Heart left ventricle (tissue), 16 donors: ENCODE results near the gene C2CD2. TPM values are rescaled to one million over a fixed set of nuclear protein-coding genes. Genes with fewer than 3 reads are reported as not detected.
A peak's percentile ranks its signal among the peaks of the same experiment; 100 is the strongest.

Source experiments
- ATAC-seq, 4 donors: fragments of 200-7000 bp; cut with Tn5 transposase; one replicate each; pipeline ENCODE4 v1.9.1; 2020 to 2022; ENCODE audit warnings: moderate library complexity in 4 of 4, mild to moderate bottlenecking in 3 of 4, moderate number of reproducible peaks in 1 of 4
- DNase-seq, 5 donors: peaks; one replicate each; pipeline ENCODE4 v3.0.0-alpha.2; 2020
- H3K27ac ChIP-seq, 12 donors: fragments of 200-600 bp; sonication (generic) in 4 of 12; one replicate each; pipeline versions ENCODE4 v1.5.0 to v1.8.0; 2016 to 2022; ENCODE audit warnings: mild to moderate bottlenecking in 2 of 12
- H3K27me3 ChIP-seq, 9 donors: fragments of 200-600 bp; sonication (generic) in 2 of 9; one replicate each; pipeline versions ENCODE4 v1.5.1 to v1.8.0; 2016 to 2022; ENCODE audit warnings: mild to moderate bottlenecking in 3 of 9
- H3K36me3 ChIP-seq, 9 donors: fragments of 200-600 bp; sonication (generic) in 2 of 9; one replicate each; pipeline versions ENCODE4 v1.5.0 to v1.8.0; 2018 to 2022; ENCODE audit warnings: mild to moderate bottlenecking in 2 of 9
- H3K4me1 ChIP-seq, 12 donors: fragments of 200-600 bp; sonication (generic) in 4 of 12; one replicate each; pipeline versions ENCODE4 v1.5.0 to v1.8.0; 2016 to 2022; ENCODE audit warnings: mild to moderate bottlenecking in 3 of 12
- H3K4me3 ChIP-seq, 12 donors: fragments of 200-600 bp; sonication (generic) in 4 of 12; one replicate each; pipeline versions ENCODE4 v1.5.0 to v1.8.0; 2017 to 2022; ENCODE audit warnings: mild to moderate bottlenecking in 9 of 12, moderate library complexity in 4 of 12
- H3K9me3 ChIP-seq, 12 donors: fragments of 200-600 bp; sonication (generic) in 4 of 12; one replicate each; pipeline versions ENCODE4 v1.5.0 to v1.8.0; 2016 to 2022; ENCODE audit warnings: mild to moderate bottlenecking in 1 of 12
- POLR2A ChIP-seq, 2 donors: fragments of 450-650 bp; IDR thresholded peaks; one replicate each; pipeline ENCODE4 v1.6.1; 2017; ENCODE audit warnings: antibody characterized with exemption in 2 of 2, mild to moderate bottlenecking in 2 of 2, moderate library complexity in 2 of 2
- WGBS, 4 donors: extraction: QIAGEN DNeasy Blood & Tissue Kit in 2 of 4; methylation state at CpG; one replicate each; pipeline versions ENCODE4 v1.1.5 to v1.1.7; 2013 to 2018; 5-methylcytosine and 5-hydroxymethylcytosine counted together
- intact Hi-C, 10 donors: fragments of 100-400 bp; cut with DNase I; formaldehyde crosslinking; loops; one replicate each; pipeline versions ENCODE4 v1.11.1 to v1.14.2; 2022
- polyA plus RNA-seq, 2 donors: library from polyadenylated mRNA; stranded (reverse); fragments of 200-250 nt; gene quantifications; one replicate each; pipeline ENCODE4 v1.2.3, GENCODE V29; 2013
- total RNA-seq, 9 donors: library from RNA; depleted of rRNA in 2 of 9; stranded (reverse); fragments of >200 nt in 2 of 9; fragmentation: NEBNext Ultra II Directional in 3 of 9; extraction: Animal tissue kit (Norgen Biotek cat#: 25700) in 3 of 9; gene quantifications; one replicate each; pipeline versions ENCODE4 v1.1.0 to v1.2.4, GENCODE V29; 2016 to 2023
- TF ChIP-seq, protein P1 (sequence below), 12 donors: fragments of 200-600 bp; sonication (generic) in 4 of 12; IDR thresholded peaks; one replicate each; pipeline versions ENCODE4 v1.5.0 to v1.8.0; 2018 to 2022; ENCODE audit warnings: antibody characterized with exemption in 12 of 12, mild to moderate bottlenecking in 5 of 12
- donor health status: ischemic (EF 13 %, LVEDD 7.1; RV severe dilation, severe dysfunction).
- donor health status: healthy with polysubstance abuse.
- donor health status: DM: no; HTN: yes; CAD: no.
- donor health status: DM: no; HTN: no; CAD: no.
- donor health status: ischemic (EF 25% LVEDD 6.9; RV normal size, moderate dysfunction).
- donor health status: ischemic (EF 25% LVEDD 5.7; RV mildly dilated, moderate dysfunction).
- donor health status: healthy.
- donor health status: DM: yes; HTN: yes; CAD: no.
- donor health status: ischemic (EF 35%, LVEDD 5.7; RV mildly dilated, moderate dysfunction).
- donor health status: nonischemic (EF 11% LVEDD 7.7; RV severe dilation, severe dysfunction).
- donor health status: DM: yes; HTN: yes; CAD: no.
- donor health status: PGD.
- donor health status: ischemic (EF 29% LVEDD 5.4; RV normal size, mild dysfunction).
- donor health status: nonischemic (EF 23%, LVEDD 6.1; RV moderate dilation, normal function).

Gene C2CD2
- total and polyA plus RNA-seq, 11 donors, result 3.8 to 13.9 (median 6.0) TPM

DNA sequence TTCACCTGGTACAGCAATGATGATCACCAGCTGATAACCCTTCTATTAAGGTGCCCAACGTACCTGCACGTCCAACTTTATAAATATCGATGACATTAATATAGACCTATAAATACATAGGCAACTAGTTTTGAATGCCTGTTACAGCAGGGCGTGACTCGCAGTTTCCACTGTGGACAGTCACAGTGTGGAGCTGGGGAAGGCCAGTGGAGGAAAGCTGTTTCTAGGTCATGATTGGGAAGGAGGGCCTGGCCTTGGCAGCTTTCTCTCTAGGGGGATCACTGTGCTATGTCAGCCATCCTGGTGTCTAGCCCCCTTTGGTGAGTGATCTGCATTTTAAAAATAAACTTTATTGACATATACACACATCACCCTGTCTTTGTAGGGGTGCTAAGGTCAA, 70.2 kb downstream of the C2CD2 start:
- H3K4me3 ChIP-seq, result no peak overlapping the region
- no peak overlapping the region for H3K27ac ChIP-seq
- no peak for DNase-seq
- 91 to 99% (median 94%) methylated on average over 5 of the region's 5 CpGs for WGBS, 4 donors
- H3K27me3 ChIP-seq, result no peaks in the 10 kb centered on the region
- intact Hi-C loops, result loop anchor here in 1 of 10 donors (5.0 kb wide), 1 partner anchor 39 kb away; no protein-coding TSS in a partner anchor
- H3K9me3 ChIP-seq, result no peaks in the 10 kb centered on the region
- H3K4me1 ChIP-seq, result peaks cover 0 to 8% (median 5%) of the 10 kb centered on the region in 12 donors
- peaks cover 0 to 7% (median 0%) of the 10 kb centered on the region in 9 donors for H3K36me3 ChIP-seq
- ATAC-seq, result no peak
- no peak for TF ChIP-seq POLR2A (IDR thresholded peaks at IDR 0.05)
- TF ChIP-seq, protein P1, sequence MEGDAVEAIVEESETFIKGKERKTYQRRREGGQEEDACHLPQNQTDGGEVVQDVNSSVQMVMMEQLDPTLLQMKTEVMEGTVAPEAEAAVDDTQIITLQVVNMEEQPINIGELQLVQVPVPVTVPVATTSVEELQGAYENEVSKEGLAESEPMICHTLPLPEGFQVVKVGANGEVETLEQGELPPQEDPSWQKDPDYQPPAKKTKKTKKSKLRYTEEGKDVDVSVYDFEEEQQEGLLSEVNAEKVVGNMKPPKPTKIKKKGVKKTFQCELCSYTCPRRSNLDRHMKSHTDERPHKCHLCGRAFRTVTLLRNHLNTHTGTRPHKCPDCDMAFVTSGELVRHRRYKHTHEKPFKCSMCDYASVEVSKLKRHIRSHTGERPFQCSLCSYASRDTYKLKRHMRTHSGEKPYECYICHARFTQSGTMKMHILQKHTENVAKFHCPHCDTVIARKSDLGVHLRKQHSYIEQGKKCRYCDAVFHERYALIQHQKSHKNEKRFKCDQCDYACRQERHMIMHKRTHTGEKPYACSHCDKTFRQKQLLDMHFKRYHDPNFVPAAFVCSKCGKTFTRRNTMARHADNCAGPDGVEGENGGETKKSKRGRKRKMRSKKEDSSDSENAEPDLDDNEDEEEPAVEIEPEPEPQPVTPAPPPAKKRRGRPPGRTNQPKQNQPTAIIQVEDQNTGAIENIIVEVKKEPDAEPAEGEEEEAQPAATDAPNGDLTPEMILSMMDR (IDR thresholded peaks at IDR 0.05), result no peak

- H3K4me3 ChIP-seq, result no peak overlapping the region
- no peak overlapping the region for H3K27ac ChIP-seq
- DNase-seq (no peak), ATAC-seq (no peak)
- no peaks in the 10 kb centered on the region for H3K9me3 ChIP-seq
- TF ChIP-seq, protein P1 (IDR thresholded peaks at IDR 0.05), result no peak
- no peak for TF ChIP-seq POLR2A (IDR thresholded peaks at IDR 0.05)
- peaks cover 0 to 20% (median 12%) of the 10 kb centered on the region in 12 donors for H3K4me1 ChIP-seq
- no peaks in the 10 kb centered on the region for H3K27me3 ChIP-seq
- 92 to 96% (median 94%) methylated on average over 6 of the region's 6 CpGs for WGBS, 4 donors
- intact Hi-C loops, result loop anchor here in 1 of 10 donors (5.0 kb wide), 1 partner anchor 41 kb away; no protein-coding TSS in a partner anchor
- no peaks in the 10 kb centered on the region for H3K36me3 ChIP-seq
Measured at GRCh38 chr21:41881051-41881450, 72.8 kb downstream of the C2CD2 start.

DNA sequence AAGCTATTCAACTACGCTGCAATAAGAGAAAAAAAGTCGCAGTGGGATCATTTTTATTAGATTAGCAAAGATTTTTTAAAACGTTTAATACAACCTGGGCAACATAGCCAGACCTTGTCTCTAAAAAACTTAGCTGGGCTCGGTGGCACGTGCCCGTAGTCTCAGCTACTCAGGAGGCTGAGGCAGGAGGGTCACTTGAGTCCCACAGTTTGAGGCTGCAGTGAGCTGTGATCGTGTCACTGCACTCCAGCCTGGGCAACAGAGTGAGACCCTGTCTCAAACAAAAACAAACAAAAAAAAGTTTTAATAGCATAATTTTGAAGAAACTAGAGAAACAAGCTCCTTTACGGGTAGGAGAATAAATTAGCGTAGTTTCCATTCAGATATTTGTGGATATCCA, 73.7 kb downstream of the C2CD2 start:
- Histone ChIP-seq H3K27ac (peak overlapping the region in 1 of 12 donors; percentile 86), H3K36me3 (no peaks in the 10 kb centered on the region), H3K27me3 (no peaks in the 10 kb centered on the region), H3K4me3 (peak overlapping the region in 6 of 12 donors; percentile 62 to 99 (median 82)), H3K9me3 (no peaks in the 10 kb centered on the region), H3K4me1 (peaks cover 0 to 20% (median 12%) of the 10 kb centered on the region in 12 donors)
- intact Hi-C loops, result loop anchor here in 1 of 10 donors (5.0 kb wide), 1 partner anchor 42 kb away; no protein-coding TSS in a partner anchor
- TF ChIP-seq, protein P1 (IDR thresholded peaks at IDR 0.05), result no peak
- TF ChIP-seq POLR2A (IDR thresholded peaks at IDR 0.05), result no peak
- WGBS, 4 donors, result 87 to 93% (median 92%) methylated on average over 9 of the region's 9 CpGs
- ATAC-seq, result no peak
- no peak for DNase-seq

DNA sequence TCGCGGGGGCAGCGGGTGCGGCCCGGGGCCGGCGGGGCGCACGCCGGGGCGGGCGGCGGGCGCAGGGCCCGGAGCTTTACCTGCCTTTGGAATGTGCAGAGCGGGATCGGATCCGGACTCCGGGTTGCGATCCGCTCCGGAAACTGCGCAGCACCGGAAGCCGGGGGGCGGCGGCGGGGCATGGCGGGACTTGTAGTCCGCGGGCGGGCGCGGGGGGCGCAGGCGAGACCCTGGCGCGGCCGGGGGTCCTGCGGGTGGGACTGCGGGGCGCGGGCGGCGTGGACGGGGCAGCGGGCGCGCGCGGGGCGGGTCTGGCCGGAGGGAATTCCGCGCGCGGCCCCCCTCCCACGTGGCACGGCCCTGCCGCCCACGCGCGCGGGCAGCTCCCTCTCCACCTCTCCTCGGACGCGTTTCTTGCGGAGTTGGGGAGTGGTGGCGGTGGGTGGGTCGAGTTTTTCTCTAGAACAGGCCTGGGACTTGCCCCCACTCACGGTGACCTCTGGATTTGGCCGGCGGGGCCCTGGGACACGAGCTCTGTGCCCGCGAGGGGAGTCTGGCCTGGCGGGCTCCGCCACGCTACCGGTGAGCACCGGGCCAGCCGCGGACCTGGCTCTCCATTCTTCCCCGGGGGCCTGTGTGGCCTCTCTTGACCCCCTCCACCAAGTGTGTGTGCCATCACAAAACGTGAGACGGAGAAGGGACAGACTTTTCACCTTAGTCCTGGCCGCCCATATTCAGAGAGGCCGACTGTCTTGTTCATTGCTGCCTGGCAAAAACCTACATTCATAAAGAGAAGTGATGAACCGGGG, 74.4 kb downstream of the C2CD2 start, which contains the start of gene PRDM15:
Gene PRDM15, minus strand, starts transcription at position 155 of the 809 bp plus-strand sequence. CDS start 18,981 bp downstream, outside the sequence.
- peak within 1 kb of the TSS; percentile 74 to 99 (median 84) for H3K4me3 ChIP-seq
- H3K27me3 ChIP-seq, result no peaks in the 10 kb centered on the region
- H3K27ac ChIP-seq, result peak within 1 kb of the TSS; percentile 7 to 87 (median 80)
- intact Hi-C loops, result loop anchor here in 4 of 10 donors (5.0 to 10.0 kb wide), 3 partner anchors 43 to 125 kb away; no protein-coding TSS in a partner anchor
- WGBS, 4 donors, result 1 to 12% (median 2%) methylated on average over 15 to 89 of the region's 89 CpGs
- H3K4me1 ChIP-seq, result peaks cover 0 to 20% (median 12%) of the 10 kb centered on the region in 12 donors
- H3K36me3 ChIP-seq, result no peaks in the 10 kb centered on the region
- H3K9me3 ChIP-seq, result no peaks in the 10 kb centered on the region
- DNase-seq (peak; percentile 85 to 91 (median 89)), ATAC-seq (peak; percentile 44 to 74 (median 67))
- peak in 1 of 2 donors; percentile 33 for TF ChIP-seq POLR2A (IDR thresholded peaks at IDR 0.05)
- TF ChIP-seq, protein P1 (IDR thresholded peaks at IDR 0.05), result no peak
